Embryonic facial prominence (tissue), 1 donor: ENCODE results near the gene WDR90.

ENCODE experiments used
- DNase-seq: peaks from one replicate; pipeline ENCODE4 v3.0.0-alpha.2; 2016; ENCODE audit errors: extremely low spot score

Gene WDR90

GRCh38 chr16:648781-649589 lies at the start of gene WDR90:
Gene WDR90 (plus strand): TSS chr16:649365. CDS start chr16:649417, 52 bp downstream.
- peak; percentile 80 for DNase-seq

GRCh38 chr16:600781-601180 lies 48.4 kb upstream of the WDR90 start:
- no peak for DNase-seq

GRCh38 chr16:603933-604332 lies 45.2 kb upstream of the WDR90 start:
- no peak for DNase-seq

GRCh38 chr16:606656-607307 lies 42.4 kb upstream of the WDR90 start:
- DNase-seq, result no peak

- DNase-seq, result no peak
These were observed 41.1 kb upstream of the WDR90 start for GRCh38 chr16:608019-608418.

- no peak for DNase-seq
These were observed 39.8 kb upstream of the WDR90 start for GRCh38 chr16:609316-609715.

- no peak for DNase-seq
These were observed 39.2 kb upstream of the WDR90 start for GRCh38 chr16:609984-610383.

GRCh38 chr16:610513-611381 lies 38.4 kb upstream of the WDR90 start:
- DNase-seq, result no peak

- DNase-seq, result no peak
These were observed 34.0 kb upstream of the WDR90 start for GRCh38 chr16:615122-615521.

- no peak for DNase-seq
These were observed 32.2 kb upstream of the WDR90 start for GRCh38 chr16:616733-617586.

GRCh38 chr16:617855-618254 lies 31.3 kb upstream of the WDR90 start:
- no peak for DNase-seq

- DNase-seq, result no peak
These were observed 29.6 kb upstream of the WDR90 start for GRCh38 chr16:619476-620100.

- DNase-seq, result no peak
These were observed 28.3 kb upstream of the WDR90 start for GRCh38 chr16:620700-621525.

GRCh38 chr16:621526-622105 lies 27.5 kb upstream of the WDR90 start:
- no peak for DNase-seq

- no peak for DNase-seq
These were observed 26.3 kb upstream of the WDR90 start for GRCh38 chr16:622920-623280.

GRCh38 chr16:624526-625070 lies 24.6 kb upstream of the WDR90 start:
- no peak for DNase-seq

- DNase-seq, result no peak
These were observed 23.8 kb upstream of the WDR90 start for GRCh38 chr16:625117-625976.

- DNase-seq, result no peak
These were observed 23.0 kb upstream of the WDR90 start for GRCh38 chr16:625977-626765.
